Chondrocyte (in vitro differentiated cells): ENCODE data around the gene CRYBG2. TPM values are rescaled to one million over a fixed set of nuclear protein-coding genes. Genes with fewer than 3 reads are reported as not detected.

ENCODE experiments used
- DNase-seq: peaks from one replicate; pipeline ENCODE4 v3.0.0; 2021; ENCODE audit warnings: mixed read lengths, low spot score
- H3K27ac Mint-ChIP-seq: one replicate; pipeline ENCODE4 v1.8.0; 2021; ENCODE audit warnings: mild to moderate bottlenecking, moderate library complexity, mixed read lengths; ENCODE audit not compliant: unreplicated experiment
- H3K27me3 Mint-ChIP-seq: 2 replicates; pipeline ENCODE4 v1.8.0; 2021; ENCODE audit warnings: low read depth, mixed read lengths
- H3K36me3 Mint-ChIP-seq: 2 replicates; pipeline ENCODE4 v1.8.0; 2021; ENCODE audit warnings: low read depth, mixed read lengths
- H3K4me1 Mint-ChIP-seq: 2 replicates; pipeline ENCODE4 v1.8.0; 2021; ENCODE audit warnings: low read depth, mild to moderate bottlenecking, mixed read lengths
- H3K4me3 Mint-ChIP-seq: one replicate; pipeline ENCODE4 v1.8.0; 2021; ENCODE audit warnings: mild to moderate bottlenecking, moderate library complexity, mixed read lengths; ENCODE audit not compliant: unreplicated experiment
- H3K9me3 Mint-ChIP-seq: 2 replicates; pipeline ENCODE4 v1.8.0; 2021; ENCODE audit warnings: low read depth, mixed read lengths
- total RNA-seq: library from RNA; stranded (reverse); gene quantifications from 3 replicates; pipeline ENCODE4 v1.2.1, GENCODE V29; 2021
- TF ChIP-seq, protein P1 (sequence below): fragments of 200-600 bp; sonication (generic); IDR thresholded peaks from 2 replicates; pipeline ENCODE4 v1.5.0; 2021; ENCODE audit warnings: antibody characterized with exemption, mild to moderate bottlenecking, moderate library complexity

CRYBG2 gene
- total RNA-seq, 1 donor from 2014 or later = not detected

DNA sequence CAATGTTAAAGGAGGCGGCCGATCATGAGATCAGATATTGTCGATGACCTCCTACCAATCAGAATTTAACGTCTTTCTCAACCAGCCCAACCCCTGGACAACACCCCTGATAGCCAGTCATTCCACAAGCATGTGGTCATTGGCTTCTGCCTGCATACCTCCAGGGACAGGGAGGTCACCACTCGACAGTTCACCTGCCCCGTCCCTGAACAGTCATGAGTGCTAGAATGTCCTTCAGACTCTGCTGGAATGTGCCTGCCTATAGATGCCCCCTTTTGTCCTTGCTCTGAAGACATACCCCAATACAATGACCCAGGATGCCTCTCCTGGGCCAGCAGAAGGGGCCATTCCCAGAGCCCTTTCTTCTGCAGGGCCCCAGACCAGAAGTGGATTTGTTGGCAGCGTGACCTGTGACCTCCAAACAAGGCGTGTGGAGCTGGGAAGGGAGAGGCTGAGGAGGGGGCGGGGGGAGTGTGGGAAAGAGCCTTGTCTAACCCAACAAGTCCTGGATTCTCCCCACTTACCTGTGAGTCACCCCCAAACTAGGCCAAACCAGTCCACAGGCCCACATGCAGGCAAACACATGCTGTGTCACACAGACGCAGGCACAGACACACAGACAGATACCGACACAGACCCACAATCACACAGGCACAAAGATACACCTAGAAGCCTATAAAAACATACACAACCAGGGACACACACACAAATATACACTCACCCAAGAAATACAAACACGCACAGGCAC lies 2.2 kb downstream of the CRYBG2 start:
- no peaks in the 10 kb centered on the region for H3K36me3 Mint-ChIP-seq
- TF ChIP-seq, protein P1, sequence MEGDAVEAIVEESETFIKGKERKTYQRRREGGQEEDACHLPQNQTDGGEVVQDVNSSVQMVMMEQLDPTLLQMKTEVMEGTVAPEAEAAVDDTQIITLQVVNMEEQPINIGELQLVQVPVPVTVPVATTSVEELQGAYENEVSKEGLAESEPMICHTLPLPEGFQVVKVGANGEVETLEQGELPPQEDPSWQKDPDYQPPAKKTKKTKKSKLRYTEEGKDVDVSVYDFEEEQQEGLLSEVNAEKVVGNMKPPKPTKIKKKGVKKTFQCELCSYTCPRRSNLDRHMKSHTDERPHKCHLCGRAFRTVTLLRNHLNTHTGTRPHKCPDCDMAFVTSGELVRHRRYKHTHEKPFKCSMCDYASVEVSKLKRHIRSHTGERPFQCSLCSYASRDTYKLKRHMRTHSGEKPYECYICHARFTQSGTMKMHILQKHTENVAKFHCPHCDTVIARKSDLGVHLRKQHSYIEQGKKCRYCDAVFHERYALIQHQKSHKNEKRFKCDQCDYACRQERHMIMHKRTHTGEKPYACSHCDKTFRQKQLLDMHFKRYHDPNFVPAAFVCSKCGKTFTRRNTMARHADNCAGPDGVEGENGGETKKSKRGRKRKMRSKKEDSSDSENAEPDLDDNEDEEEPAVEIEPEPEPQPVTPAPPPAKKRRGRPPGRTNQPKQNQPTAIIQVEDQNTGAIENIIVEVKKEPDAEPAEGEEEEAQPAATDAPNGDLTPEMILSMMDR = no peak
- peaks cover 4% of the 10 kb centered on the region for H3K27me3 Mint-ChIP-seq
- no peaks in the 10 kb centered on the region for H3K9me3 Mint-ChIP-seq
- no peak overlapping the region for H3K4me3 Mint-ChIP-seq
- no peak for DNase-seq
- no peak overlapping the region for H3K27ac Mint-ChIP-seq
- no peaks in the 10 kb centered on the region for H3K4me1 Mint-ChIP-seq

DNA sequence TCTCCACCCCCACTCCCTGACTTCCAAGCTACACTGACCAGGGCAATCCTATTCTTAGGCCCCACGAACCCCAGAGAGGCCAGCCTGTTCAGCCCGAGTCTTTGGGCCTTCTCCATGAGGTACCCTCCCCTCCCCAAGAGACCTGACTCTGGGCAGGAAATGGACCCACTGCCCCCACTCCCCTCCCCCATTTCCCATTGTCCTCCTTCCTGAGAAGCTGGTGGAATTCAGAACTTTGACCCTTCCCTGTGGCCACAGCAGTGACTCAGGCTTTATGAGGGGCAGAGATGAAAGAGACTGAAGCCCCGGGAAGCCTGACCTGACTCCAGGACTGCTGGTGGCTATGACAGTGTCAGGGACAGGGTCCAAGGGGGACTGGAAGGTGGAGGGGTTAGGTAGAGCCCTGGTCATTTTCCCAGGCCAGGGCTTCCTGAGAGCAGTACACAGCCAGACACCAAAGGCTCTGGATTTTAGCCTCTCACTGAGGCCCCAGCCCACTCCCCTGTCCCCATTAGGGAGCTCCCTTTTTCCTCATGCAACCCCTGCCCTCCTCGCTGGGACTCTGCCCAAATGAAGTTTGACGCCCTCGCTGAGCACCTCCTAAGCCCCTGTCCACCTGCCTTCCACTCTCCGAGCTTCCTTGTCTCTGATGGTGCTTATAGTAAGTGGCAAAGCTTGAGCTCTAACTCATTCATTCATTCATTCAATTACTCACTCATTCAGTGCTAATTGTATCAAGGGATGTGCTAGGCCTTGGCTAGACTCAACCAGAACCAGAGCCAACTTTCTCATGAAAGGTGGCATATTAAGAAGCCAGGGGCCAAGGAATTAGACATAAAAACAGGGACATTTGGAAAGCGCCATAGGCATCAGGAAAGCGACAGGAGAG lies 3.0 kb downstream of the CRYBG2 start:
- TF ChIP-seq, protein P1 = no peak
- H3K27me3 Mint-ChIP-seq = peaks cover 4% of the 10 kb centered on the region
- H3K4me1 Mint-ChIP-seq = no peaks in the 10 kb centered on the region
- DNase-seq = no peak
- H3K9me3 Mint-ChIP-seq = no peaks in the 10 kb centered on the region
- H3K27ac Mint-ChIP-seq = no peak overlapping the region
- no peaks in the 10 kb centered on the region for H3K36me3 Mint-ChIP-seq
- H3K4me3 Mint-ChIP-seq = no peak overlapping the region

DNA sequence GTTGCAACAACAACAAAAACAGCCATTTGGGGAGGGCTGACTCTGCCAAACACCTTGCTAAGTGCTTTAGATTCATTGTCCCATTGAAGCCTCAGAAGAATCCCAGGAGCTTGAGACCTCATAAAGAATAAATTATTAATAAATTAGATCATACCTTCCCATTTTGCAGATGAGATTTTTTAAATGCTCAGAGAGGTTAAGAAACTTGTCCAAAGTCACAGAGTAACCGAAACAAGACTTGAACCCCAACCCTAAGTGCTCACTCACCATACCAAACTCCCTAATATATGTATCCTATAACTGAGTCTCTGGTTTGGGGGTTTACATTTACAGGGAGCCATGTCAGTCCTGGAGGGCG lies 3.6 kb downstream of the CRYBG2 start:
- TF ChIP-seq, protein P1 = no peak
- no peaks in the 10 kb centered on the region for H3K36me3 Mint-ChIP-seq
- H3K9me3 Mint-ChIP-seq = no peaks in the 10 kb centered on the region
- no peaks in the 10 kb centered on the region for H3K4me1 Mint-ChIP-seq
- no peak overlapping the region for H3K27ac Mint-ChIP-seq
- no peak for DNase-seq
- no peak overlapping the region for H3K4me3 Mint-ChIP-seq
- no peaks in the 10 kb centered on the region for H3K27me3 Mint-ChIP-seq

DNA sequence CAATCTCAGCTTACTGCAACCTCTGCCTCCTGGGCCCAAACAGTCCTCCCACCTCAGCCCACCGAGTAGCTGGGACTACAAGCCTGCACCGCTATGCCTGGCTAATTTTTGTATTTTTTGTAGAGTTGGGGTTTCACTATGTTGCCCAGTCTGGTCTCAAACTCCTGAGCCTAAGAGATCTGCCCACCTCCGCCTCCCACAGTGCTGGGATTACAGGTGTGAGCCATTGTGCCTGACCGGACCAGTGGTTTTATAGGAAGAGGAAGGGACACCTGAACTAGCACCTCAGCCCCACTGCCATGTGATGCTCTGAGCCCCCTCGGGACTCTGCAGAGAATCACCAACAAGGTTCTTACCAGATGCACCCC lies 4.1 kb downstream of the CRYBG2 start:
- Mint-ChIP-seq H3K9me3 (no peaks in the 10 kb centered on the region), H3K27me3 (no peaks in the 10 kb centered on the region), H3K4me3 (no peak overlapping the region), H3K36me3 (no peaks in the 10 kb centered on the region), H3K27ac (no peak overlapping the region), H3K4me1 (no peaks in the 10 kb centered on the region)
- TF ChIP-seq, protein P1 = no peak
- no peak for DNase-seq

DNA sequence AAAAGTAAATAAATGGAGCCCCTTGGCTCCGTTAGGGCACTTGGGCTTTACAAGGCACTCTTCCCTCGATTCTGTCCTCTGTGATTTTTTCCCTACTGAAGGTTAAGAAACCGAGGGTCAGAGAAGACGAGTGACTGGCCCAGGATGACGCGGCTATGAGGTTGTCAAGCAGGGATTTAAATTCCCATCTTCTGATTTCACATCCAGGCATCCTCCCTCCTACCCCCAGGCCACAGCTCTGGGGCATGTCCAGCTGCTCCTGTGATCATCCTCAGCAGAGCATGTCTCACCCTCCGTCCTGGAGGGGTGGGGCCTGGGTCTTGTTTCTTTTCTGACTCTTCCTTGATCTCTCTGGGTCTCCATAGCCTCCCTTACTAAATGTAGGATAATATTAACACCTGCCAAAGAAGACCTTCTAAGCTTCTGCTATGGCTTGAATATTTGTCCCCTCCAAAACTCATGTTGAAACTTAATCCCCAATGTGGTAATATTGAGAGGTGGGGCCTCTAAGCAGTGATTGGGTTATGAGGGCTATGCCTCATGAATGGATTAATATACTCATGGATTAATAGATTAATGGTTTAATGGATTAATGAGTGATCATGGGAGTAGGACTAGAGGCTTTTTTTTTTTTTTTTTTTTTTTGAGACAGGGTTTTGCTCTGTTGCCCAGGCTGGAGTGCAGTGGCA lies 4.6 kb downstream of the CRYBG2 start:
- Mint-ChIP-seq H3K4me3 (no peak overlapping the region), H3K27me3 (no peaks in the 10 kb centered on the region), H3K4me1 (no peaks in the 10 kb centered on the region), H3K36me3 (no peaks in the 10 kb centered on the region), H3K27ac (no peak overlapping the region), H3K9me3 (no peaks in the 10 kb centered on the region)
- TF ChIP-seq, protein P1 = no peak
- DNase-seq = no peak
